Measurements from ENCODE around the gene IL1A. TPM values are rescaled to one million over a fixed set of nuclear protein-coding genes. Genes with fewer than 3 reads are reported as not detected.

IL1A gene
- total RNA-seq, 2 experiments from 2014 or later: 0.23 to 3.1 TPM

- no peak overlapping the region for H3K27ac Mint-ChIP-seq
- no peaks in the 10 kb centered on the region for H3K9me3 Mint-ChIP-seq (ENCODE audit: low read depth)
- DNase-seq (no peak), ATAC-seq (no peak)
- CTCF ChIA-PET: interaction anchor here (1.0 to 1.1 kb wide), 2 partner anchors 9 to 127 kb away, joined by 3 read pairs; no protein-coding TSS in a partner anchor
- H3K27me3 Mint-ChIP-seq: no peaks in the 10 kb centered on the region
- peaks cover 85% of the 10 kb centered on the region for H3K36me3 Mint-ChIP-seq
- H3K4me3 Mint-ChIP-seq: no peak overlapping the region
- H3K4me1 Mint-ChIP-seq: peaks cover 61% of the 10 kb centered on the region
Observed at GRCh38 chr2:112758711-112759110, 25.6 kb downstream of the IL1A start.

GRCh38 chr2:112757265-112757664 lies 27.0 kb downstream of the IL1A start:
- DNase-seq: no peak
- Mint-ChIP-seq H3K4me3 (no peak overlapping the region), H3K9me3 (ENCODE audit: low read depth) (no peaks in the 10 kb centered on the region), H3K27ac (no peak overlapping the region), H3K27me3 (no peaks in the 10 kb centered on the region), H3K4me1 (peaks cover 55% of the 10 kb centered on the region), H3K36me3 (peaks cover 82% of the 10 kb centered on the region)
- no peak for ATAC-seq
- CTCF ChIA-PET: no interaction called here

- Mint-ChIP-seq H3K9me3 (ENCODE audit: low read depth) (no peaks in the 10 kb centered on the region), H3K4me3 (no peak overlapping the region), H3K27ac (no peak overlapping the region), H3K36me3 (peaks cover 79% of the 10 kb centered on the region), H3K27me3 (no peaks in the 10 kb centered on the region), H3K4me1 (peaks cover 52% of the 10 kb centered on the region)
- CTCF ChIA-PET: interaction anchor here (4.9 to 10.4 kb wide), 2 partner anchors 127 to 186 kb away, joined by 47 to 172 read pairs; no protein-coding TSS in a partner anchor
- DNase-seq (no peak), ATAC-seq (no peak)
Observed at GRCh38 chr2:112756207-112756606, 28.1 kb downstream of the IL1A start.

- no peaks in the 10 kb centered on the region for H3K9me3 Mint-ChIP-seq (ENCODE audit: low read depth)
Observed at GRCh38 chr2:112755444-112755843, 28.8 kb downstream of the IL1A start.

GRCh38 chr2:112754564-112754963 lies 29.7 kb downstream of the IL1A start:
- no peak for DNase-seq

More at GRCh38 chr2:112755444-112755843, 28.8 kb downstream of the IL1A start:
- no peak for DNase-seq
- ATAC-seq: no peak
- peaks cover 79% of the 10 kb centered on the region for H3K36me3 Mint-ChIP-seq
- peaks cover 55% of the 10 kb centered on the region for H3K4me1 Mint-ChIP-seq
- H3K27me3 Mint-ChIP-seq: no peaks in the 10 kb centered on the region
- H3K4me3 Mint-ChIP-seq: no peak overlapping the region
- CTCF ChIA-PET: interaction anchor here (0.8 to 10.4 kb wide), 4 partner anchors 8 to 203 kb away, joined by 3 to 172 read pairs (median 26); no protein-coding TSS in a partner anchor
- H3K27ac Mint-ChIP-seq: no peak overlapping the region

GRCh38 chr2:112752667-112753066 lies 31.6 kb downstream of the IL1A start:
- no peak for ATAC-seq
- Mint-ChIP-seq H3K27me3 (no peaks in the 10 kb centered on the region), H3K9me3 (ENCODE audit: low read depth) (no peaks in the 10 kb centered on the region), H3K36me3 (peaks cover 79% of the 10 kb centered on the region), H3K4me3 (no peak overlapping the region), H3K27ac (no peak overlapping the region), H3K4me1 (peaks cover 58% of the 10 kb centered on the region)
- CTCF ChIA-PET: interaction anchor here (1.0 to 10.4 kb wide), 6 partner anchors 10 to 206 kb away, joined by 3 to 172 read pairs (median 16); no protein-coding TSS in a partner anchor
- DNase-seq: no peak

More at GRCh38 chr2:112754564-112754963, 29.7 kb downstream of the IL1A start:
- H3K4me3 Mint-ChIP-seq: no peak overlapping the region
- CTCF ChIA-PET: interaction anchor here (1.4 to 10.4 kb wide), 3 partner anchors 7 to 188 kb away, joined by 5 to 172 read pairs (median 47); no protein-coding TSS in a partner anchor
- H3K4me1 Mint-ChIP-seq: peaks cover 61% of the 10 kb centered on the region
- ATAC-seq: no peak
- peaks cover 84% of the 10 kb centered on the region for H3K36me3 Mint-ChIP-seq
- H3K27me3 Mint-ChIP-seq: no peaks in the 10 kb centered on the region
- H3K27ac Mint-ChIP-seq: peak overlapping the region; percentile 7
- H3K9me3 Mint-ChIP-seq (ENCODE audit: low read depth): no peaks in the 10 kb centered on the region

- CTCF ChIA-PET: interaction anchor here (1.2 to 10.4 kb wide), 6 partner anchors 10 to 190 kb away, joined by 3 to 172 read pairs (median 16); no protein-coding TSS in a partner anchor
- H3K27ac Mint-ChIP-seq: no peak overlapping the region
- H3K4me3 Mint-ChIP-seq: no peak overlapping the region
- no peaks in the 10 kb centered on the region for H3K27me3 Mint-ChIP-seq
- DNase-seq: no peak
- peaks cover 58% of the 10 kb centered on the region for H3K4me1 Mint-ChIP-seq
- peaks cover 78% of the 10 kb centered on the region for H3K36me3 Mint-ChIP-seq
- no peaks in the 10 kb centered on the region for H3K9me3 Mint-ChIP-seq (ENCODE audit: low read depth)
- no peak for ATAC-seq
Observed at GRCh38 chr2:112751451-112752197, 32.7 kb downstream of the IL1A start.

GRCh38 chr2:112750560-112750843 lies 33.8 kb downstream of the IL1A start:
- no peaks in the 10 kb centered on the region for H3K27me3 Mint-ChIP-seq
- H3K4me1 Mint-ChIP-seq: peaks cover 51% of the 10 kb centered on the region
- ATAC-seq: no peak

GRCh38 chr2:112749755-112750559 lies 34.3 kb downstream of the IL1A start:
- Mint-ChIP-seq H3K27ac (peak overlapping the region; percentile 80), H3K27me3 (no peaks in the 10 kb centered on the region), H3K4me1 (peaks cover 48% of the 10 kb centered on the region), H3K9me3 (ENCODE audit: low read depth) (no peaks in the 10 kb centered on the region), H3K4me3 (peak overlapping the region; percentile 1), H3K36me3 (peaks cover 69% of the 10 kb centered on the region)
- ATAC-seq (peak; percentile 89), DNase-seq (peak; percentile 91)
- CTCF ChIA-PET: interaction anchor here (0.7 to 10.4 kb wide), 38 partner anchors 9 to 225 kb away, joined by 3 to 172 read pairs (median 4); partner anchors contain the start of gene IL37

More at GRCh38 chr2:112750560-112750843, 33.8 kb downstream of the IL1A start:
- no peak for DNase-seq
- peak overlapping the region; percentile 80 for H3K27ac Mint-ChIP-seq
- H3K36me3 Mint-ChIP-seq: peaks cover 74% of the 10 kb centered on the region
- H3K4me3 Mint-ChIP-seq: no peak overlapping the region
- CTCF ChIA-PET: interaction anchor here (0.8 to 10.4 kb wide), 17 partner anchors 10 to 224 kb away, joined by 3 to 172 read pairs (median 6); no protein-coding TSS in a partner anchor
- H3K9me3 Mint-ChIP-seq (ENCODE audit: low read depth): no peaks in the 10 kb centered on the region

- no peak for ATAC-seq
Observed at GRCh38 chr2:112740527-112740926, 43.8 kb downstream of the IL1A start.

GRCh38 chr2:112737542-112738232 lies 46.6 kb downstream of the IL1A start:
- Mint-ChIP-seq H3K27ac (no peak overlapping the region), H3K4me3 (no peak overlapping the region), H3K9me3 (ENCODE audit: low read depth) (no peaks in the 10 kb centered on the region), H3K4me1 (no peaks in the 10 kb centered on the region), H3K27me3 (no peaks in the 10 kb centered on the region), H3K36me3 (peaks cover 53% of the 10 kb centered on the region)
- DNase-seq: no peak
- no peak for ATAC-seq
- CTCF ChIA-PET: interaction anchor here (1.1 to 4.6 kb wide), 4 partner anchors 12 to 204 kb away, joined by 3 to 29 read pairs (median 13); no protein-coding TSS in a partner anchor

More at GRCh38 chr2:112740527-112740926, 43.8 kb downstream of the IL1A start:
- Mint-ChIP-seq H3K36me3 (peaks cover 67% of the 10 kb centered on the region), H3K27me3 (no peaks in the 10 kb centered on the region), H3K27ac (no peak overlapping the region), H3K4me3 (no peak overlapping the region), H3K9me3 (ENCODE audit: low read depth) (no peaks in the 10 kb centered on the region), H3K4me1 (no peaks in the 10 kb centered on the region)
- DNase-seq: no peak
- CTCF ChIA-PET: interaction anchor here (1.1 to 2.3 kb wide), 2 partner anchors 145 to 202 kb away, joined by 5 to 11 read pairs; no protein-coding TSS in a partner anchor

- H3K4me1 Mint-ChIP-seq: peaks cover 2% of the 10 kb centered on the region
- CTCF ChIA-PET: interaction anchor here (1.1 to 14.1 kb wide), 4 partner anchors 106 to 208 kb away, joined by 3 to 247 read pairs (median 3); no protein-coding TSS in a partner anchor
- ATAC-seq (no peak), DNase-seq (no peak)
- H3K36me3 Mint-ChIP-seq: peaks cover 21% of the 10 kb centered on the region
- no peaks in the 10 kb centered on the region for H3K9me3 Mint-ChIP-seq (ENCODE audit: low read depth)
- H3K27me3 Mint-ChIP-seq: no peaks in the 10 kb centered on the region
- no peak overlapping the region for H3K27ac Mint-ChIP-seq
- H3K4me3 Mint-ChIP-seq: no peak overlapping the region
Observed at GRCh38 chr2:112733871-112734270, 50.4 kb downstream of the IL1A start.

All from activated CD8-positive, alpha-beta memory T cell treated with anti-CD3 and anti-CD28 coated beads, Interleukin-2, amount 10 ng/mL, durations not matched to agents 7 days and 5 days (primary cell).